ENCODE data around the gene NOL9. TPM values are rescaled to one million over a fixed set of nuclear protein-coding genes. Genes with fewer than 3 reads are reported as not detected.
A peak's percentile ranks its signal among the peaks of the same experiment; 100 is the strongest.

Gene NOL9
- total and polyA plus RNA-seq, 4 donors, result 3.4 to 29.4 (median 16.7) TPM

DNA sequence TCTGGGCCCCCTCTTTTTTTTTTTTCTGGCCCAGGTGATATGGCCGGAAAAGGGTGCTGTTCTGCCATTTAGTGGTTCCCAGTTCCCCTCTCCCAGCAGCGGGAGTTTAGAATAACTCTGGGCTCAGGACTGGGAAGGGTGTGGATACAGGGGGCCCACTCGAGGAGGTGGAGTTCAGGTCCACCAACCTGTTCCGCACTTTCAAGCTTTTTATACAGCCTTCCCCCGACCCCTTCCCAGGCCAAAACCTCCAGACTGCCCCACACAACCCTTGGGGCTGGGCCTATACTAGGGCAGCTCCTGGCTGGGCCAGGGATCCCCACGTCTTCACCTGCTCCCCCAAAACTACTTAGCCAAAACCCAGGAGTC lies 63.2 kb downstream of the NOL9 start:
- no peak overlapping the region for H3K9ac ChIP-seq (ENCODE audit: insufficient read depth in 1 of 2, low read length in 2 of 2)
- TF ChIP-seq, protein P1, sequence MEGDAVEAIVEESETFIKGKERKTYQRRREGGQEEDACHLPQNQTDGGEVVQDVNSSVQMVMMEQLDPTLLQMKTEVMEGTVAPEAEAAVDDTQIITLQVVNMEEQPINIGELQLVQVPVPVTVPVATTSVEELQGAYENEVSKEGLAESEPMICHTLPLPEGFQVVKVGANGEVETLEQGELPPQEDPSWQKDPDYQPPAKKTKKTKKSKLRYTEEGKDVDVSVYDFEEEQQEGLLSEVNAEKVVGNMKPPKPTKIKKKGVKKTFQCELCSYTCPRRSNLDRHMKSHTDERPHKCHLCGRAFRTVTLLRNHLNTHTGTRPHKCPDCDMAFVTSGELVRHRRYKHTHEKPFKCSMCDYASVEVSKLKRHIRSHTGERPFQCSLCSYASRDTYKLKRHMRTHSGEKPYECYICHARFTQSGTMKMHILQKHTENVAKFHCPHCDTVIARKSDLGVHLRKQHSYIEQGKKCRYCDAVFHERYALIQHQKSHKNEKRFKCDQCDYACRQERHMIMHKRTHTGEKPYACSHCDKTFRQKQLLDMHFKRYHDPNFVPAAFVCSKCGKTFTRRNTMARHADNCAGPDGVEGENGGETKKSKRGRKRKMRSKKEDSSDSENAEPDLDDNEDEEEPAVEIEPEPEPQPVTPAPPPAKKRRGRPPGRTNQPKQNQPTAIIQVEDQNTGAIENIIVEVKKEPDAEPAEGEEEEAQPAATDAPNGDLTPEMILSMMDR (IDR thresholded peaks at IDR 0.05; ENCODE audit: control extremely low read depth, extremely low read depth), result no peak
- WGBS, 2 donors, result 44 to 49% methylated on average over 5 to 6 of the region's 6 CpGs
- DNase-seq (no peak), ATAC-seq (ENCODE audit: insufficient read depth, low FRiP score) (no peak)
- H3K4me3 ChIP-seq, result peak overlapping the region; percentile 33
- no peaks in the 10 kb centered on the region for H3K9me3 ChIP-seq (ENCODE audit: control insufficient read depth in 4 of 4, insufficient read depth in 3 of 4, low read length in 3 of 4)
- peaks cover 0 to 21% (median 9%) of the 10 kb centered on the region in 5 donors for H3K4me1 ChIP-seq (ENCODE audit: control insufficient read depth in 5 of 5, insufficient read depth in 5 of 5, low read length in 5 of 5)
- no peaks in the 10 kb centered on the region for H3K36me3 ChIP-seq (ENCODE audit: control insufficient read depth in 4 of 4, insufficient read depth in 4 of 4, low read length in 4 of 4)
- H3K27me3 ChIP-seq (ENCODE audit: control insufficient read depth in 3 of 3, insufficient read depth in 3 of 3, low read length in 2 of 3), result no peaks in the 10 kb centered on the region
- H3K27ac ChIP-seq (ENCODE audit: low read depth in 1 of 2, low read length in 1 of 2), result peak overlapping the region; percentile 33 to 74

DNA sequence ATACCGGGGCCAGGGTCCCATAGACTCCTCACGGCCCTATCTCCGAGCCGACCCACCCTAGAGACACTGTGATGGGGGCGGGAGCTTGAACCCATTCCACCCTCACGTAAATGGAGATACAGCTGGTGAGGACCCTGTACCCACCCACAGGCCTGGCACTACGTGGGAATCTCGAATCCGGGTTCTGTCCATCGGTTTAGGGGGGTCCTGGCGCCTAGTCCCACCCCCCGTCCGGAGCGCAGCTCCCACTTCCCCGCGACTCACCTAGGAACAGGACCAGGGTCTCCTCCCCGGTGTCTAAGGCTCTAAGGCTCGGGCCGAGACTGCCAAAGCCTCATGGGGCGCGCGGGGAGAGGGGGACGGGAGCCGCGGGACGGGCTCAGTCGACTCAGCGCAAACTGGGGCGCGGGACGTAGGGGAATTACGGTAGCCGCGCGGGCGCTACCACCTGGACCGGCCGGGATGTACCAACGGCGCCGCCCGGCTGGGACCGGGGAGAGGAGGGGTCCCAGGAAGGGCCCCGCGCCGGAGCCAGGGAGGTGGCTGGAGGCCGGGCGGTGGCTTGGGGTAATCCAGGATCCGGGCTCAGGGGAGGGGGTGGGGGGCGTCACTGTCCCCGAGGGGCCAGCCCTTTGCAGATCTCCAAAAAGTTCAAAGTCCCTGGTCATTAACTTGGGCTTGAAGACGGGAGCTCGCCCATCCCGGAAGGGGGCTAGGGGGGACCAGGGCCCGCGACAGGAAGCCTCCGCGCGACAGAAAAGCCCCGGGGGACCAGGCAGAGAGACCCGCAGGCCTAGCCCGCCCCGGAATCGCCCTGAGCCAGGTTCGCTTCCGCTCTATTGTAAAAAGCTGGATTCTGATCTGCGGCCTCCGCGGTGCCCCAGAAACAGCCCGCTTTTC lies 63.9 kb downstream of the NOL9 start:
- Histone ChIP-seq H3K27ac (ENCODE audit: low read depth in 1 of 2, low read length in 1 of 2) (peak overlapping the region; percentile 33 to 74), H3K27me3 (ENCODE audit: control insufficient read depth in 3 of 3, insufficient read depth in 3 of 3, low read length in 2 of 3) (no peaks in the 10 kb centered on the region), H3K9ac (ENCODE audit: insufficient read depth in 1 of 2, low read length in 2 of 2) (peak overlapping the region in 1 of 2 donors; percentile 28), H3K9me3 (ENCODE audit: control insufficient read depth in 4 of 4, insufficient read depth in 3 of 4, low read length in 3 of 4) (no peaks in the 10 kb centered on the region), H3K36me3 (ENCODE audit: control insufficient read depth in 4 of 4, insufficient read depth in 4 of 4, low read length in 4 of 4) (no peaks in the 10 kb centered on the region), H3K4me1 (ENCODE audit: control insufficient read depth in 5 of 5, insufficient read depth in 5 of 5, low read length in 5 of 5) (peaks cover 0 to 24% (median 9%) of the 10 kb centered on the region in 5 donors), H3K4me3 (peak overlapping the region; percentile 33)
- ATAC-seq (ENCODE audit: insufficient read depth, low FRiP score), result peak; percentile 51
- 1 to 2% methylated on average over 60 to 70 of the region's 70 CpGs for whole genome bisulfite sequencing, 2 donors
- peak; percentile 66 to 81 (median 75) for DNase-seq
- TF ChIP-seq, protein P1 (IDR thresholded peaks at IDR 0.05; ENCODE audit: control extremely low read depth, extremely low read depth), result no peak

DNA sequence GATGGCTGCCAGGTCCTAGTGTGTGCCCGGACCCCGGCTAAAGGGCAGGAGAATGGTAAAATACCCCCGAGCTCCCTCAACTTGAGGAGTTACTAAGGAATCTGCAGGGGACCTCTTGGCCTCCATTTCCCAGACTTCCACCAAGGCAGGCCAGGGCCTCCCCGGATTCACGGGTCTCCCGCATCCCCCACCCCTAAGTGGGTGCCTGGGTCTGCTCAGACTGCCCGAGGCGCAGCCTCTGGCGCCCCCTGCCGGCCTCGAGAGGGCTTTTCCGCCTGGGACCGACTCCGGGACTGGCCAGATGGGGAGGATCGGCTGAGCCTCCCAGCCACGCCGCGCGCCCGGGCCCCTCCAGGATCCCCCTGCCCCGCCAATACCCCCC lies 64.5 kb downstream of the NOL9 start:
- no peaks in the 10 kb centered on the region for H3K27me3 ChIP-seq (ENCODE audit: control insufficient read depth in 3 of 3, insufficient read depth in 3 of 3, low read length in 2 of 3)
- H3K36me3 ChIP-seq (ENCODE audit: control insufficient read depth in 4 of 4, insufficient read depth in 4 of 4, low read length in 4 of 4), result no peaks in the 10 kb centered on the region
- no peaks in the 10 kb centered on the region for H3K9me3 ChIP-seq (ENCODE audit: control insufficient read depth in 4 of 4, insufficient read depth in 3 of 4, low read length in 3 of 4)
- H3K4me1 ChIP-seq (ENCODE audit: control insufficient read depth in 5 of 5, insufficient read depth in 5 of 5, low read length in 5 of 5), result peaks cover 0 to 26% (median 9%) of the 10 kb centered on the region in 5 donors
- ATAC-seq (ENCODE audit: insufficient read depth, low FRiP score) (peak; percentile 73), DNase-seq (peak; percentile 75 to 78 (median 78))
- no peak overlapping the region for H3K27ac ChIP-seq (ENCODE audit: low read depth in 1 of 2, low read length in 1 of 2)
- WGBS, 2 donors, result 13% methylated on average over 21 of the region's 21 CpGs
- H3K9ac ChIP-seq (ENCODE audit: insufficient read depth in 1 of 2, low read length in 2 of 2), result no peak overlapping the region
- H3K4me3 ChIP-seq, result no peak overlapping the region
- TF ChIP-seq, protein P1 (IDR thresholded peaks at IDR 0.05; ENCODE audit: control extremely low read depth, extremely low read depth), result peak; percentile 79

All from lung (tissue), 12 donors.